IMR-90 (cell line): ENCODE data around the gene IFT81. TPM values are rescaled to one million over a fixed set of nuclear protein-coding genes. Genes with fewer than 3 reads are reported as not detected.

Experiments
- polyA plus RNA-seq, 3 experiments: library from polyadenylated mRNA; depleted of rRNA; stranded (reverse); fragments of >200 nt; gene quantifications; 2 replicates each; pipeline ENCODE4 v1.2.3, GENCODE V29; 2012; ENCODE audit warnings: low replicate concordance in 1 of 3
- total RNA-seq: library from RNA; depleted of rRNA; stranded (reverse); fragments of >200 nt; gene quantifications from 2 replicates; pipeline ENCODE4 v1.2.3, GENCODE V29; 2012
- TF ChIP-seq, protein P1 (sequence below): conservative IDR thresholded peaks from 2 replicates; pipeline ENCODE4 v1.5.1; 2012; ENCODE audit warnings: mild to moderate bottlenecking, low read depth, low read length, improper control_type of control experiment

The IFT81 gene
- total and polyA plus RNA-seq, 2 of the 4 experiments (the other 2 are of a cell fraction), result 6.1 to 8.1 TPM

DNA sequence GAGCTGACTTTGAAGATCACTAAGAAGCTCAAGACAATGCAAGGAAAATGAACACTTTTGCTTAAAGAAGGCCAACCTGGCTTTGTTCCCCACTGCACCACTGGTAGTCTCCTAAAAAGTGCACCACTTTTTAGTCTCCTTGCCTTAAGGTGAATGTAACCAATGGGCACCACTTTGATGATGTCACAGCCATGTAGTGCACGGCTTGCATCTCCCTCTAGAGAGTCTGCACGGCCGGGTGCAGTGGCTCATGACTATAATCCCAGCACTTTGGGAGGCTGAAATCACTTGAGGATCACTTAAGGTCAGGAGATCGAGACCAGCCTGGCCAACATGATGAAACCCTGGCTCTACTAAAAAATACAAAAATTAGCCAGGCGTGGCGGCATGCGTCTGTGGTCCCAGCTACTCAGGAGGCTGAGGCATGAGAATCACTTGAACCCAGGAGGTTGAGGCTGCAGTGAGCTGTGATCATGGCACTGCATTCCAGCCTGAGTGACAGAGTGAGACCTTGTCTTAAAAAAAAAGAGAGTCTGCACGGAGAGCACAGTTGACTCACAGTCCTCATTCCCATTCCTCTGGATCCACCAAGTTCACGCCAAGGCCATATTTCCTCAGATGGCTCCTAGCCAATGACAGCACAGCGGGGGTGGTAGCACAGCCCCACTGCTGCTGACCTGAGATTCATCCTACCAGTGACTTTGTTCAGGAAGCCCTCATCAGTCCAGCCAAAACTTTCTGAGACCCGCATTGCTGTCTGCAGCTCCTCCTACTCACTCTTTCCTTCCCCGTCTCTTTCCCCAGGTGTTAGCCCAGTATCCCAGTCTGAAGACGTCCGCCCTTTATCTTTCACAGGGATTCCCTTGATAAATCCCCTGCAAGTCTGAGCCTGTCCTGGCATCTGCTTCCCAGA lies 16.5 kb upstream of the IFT81 start (continued):
- TF ChIP-seq, protein P1, sequence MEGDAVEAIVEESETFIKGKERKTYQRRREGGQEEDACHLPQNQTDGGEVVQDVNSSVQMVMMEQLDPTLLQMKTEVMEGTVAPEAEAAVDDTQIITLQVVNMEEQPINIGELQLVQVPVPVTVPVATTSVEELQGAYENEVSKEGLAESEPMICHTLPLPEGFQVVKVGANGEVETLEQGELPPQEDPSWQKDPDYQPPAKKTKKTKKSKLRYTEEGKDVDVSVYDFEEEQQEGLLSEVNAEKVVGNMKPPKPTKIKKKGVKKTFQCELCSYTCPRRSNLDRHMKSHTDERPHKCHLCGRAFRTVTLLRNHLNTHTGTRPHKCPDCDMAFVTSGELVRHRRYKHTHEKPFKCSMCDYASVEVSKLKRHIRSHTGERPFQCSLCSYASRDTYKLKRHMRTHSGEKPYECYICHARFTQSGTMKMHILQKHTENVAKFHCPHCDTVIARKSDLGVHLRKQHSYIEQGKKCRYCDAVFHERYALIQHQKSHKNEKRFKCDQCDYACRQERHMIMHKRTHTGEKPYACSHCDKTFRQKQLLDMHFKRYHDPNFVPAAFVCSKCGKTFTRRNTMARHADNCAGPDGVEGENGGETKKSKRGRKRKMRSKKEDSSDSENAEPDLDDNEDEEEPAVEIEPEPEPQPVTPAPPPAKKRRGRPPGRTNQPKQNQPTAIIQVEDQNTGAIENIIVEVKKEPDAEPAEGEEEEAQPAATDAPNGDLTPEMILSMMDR, result no peak
